Activated T-cell treated with anti-CD3 and anti-CD28 coated beads for 48 hours (primary cell): ENCODE results near the gene GPHB5.
"Not testable (repeated sequence)": the region's sequence is repeated elsewhere in the genome, so short reads cannot be mapped to it uniquely, and the experiment has no call there.

Source experiments
- DNase-seq: peaks from one replicate; pipeline ENCODE4 v3.0.0-alpha.2; 2020; ENCODE audit warnings: low read depth

The GPHB5 gene, protein sequence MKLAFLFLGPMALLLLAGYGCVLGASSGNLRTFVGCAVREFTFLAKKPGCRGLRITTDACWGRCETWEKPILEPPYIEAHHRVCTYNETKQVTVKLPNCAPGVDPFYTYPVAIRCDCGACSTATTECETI

DNA sequence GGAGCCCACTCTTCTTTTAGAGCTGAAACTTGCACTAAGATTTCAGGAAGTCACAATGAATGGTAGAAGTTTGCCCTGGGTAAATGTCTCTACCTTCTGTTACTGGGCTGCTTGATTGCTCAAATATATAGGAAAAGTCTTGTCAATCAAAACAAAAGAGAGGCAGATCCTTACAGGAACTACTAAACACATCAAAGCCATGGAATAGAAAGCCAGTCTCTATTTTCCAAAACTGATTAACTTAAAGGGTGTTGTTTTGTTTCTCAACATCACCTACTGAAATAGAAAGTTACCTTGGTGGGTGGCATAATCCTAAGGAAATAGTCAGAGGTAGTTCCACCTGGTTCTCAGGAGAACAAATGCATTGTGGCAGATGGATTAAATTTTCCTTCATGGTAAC is at the start of gene GPHB5:
TSS of gene GPHB5 (minus strand) at position 101 of the 400 bp plus-strand sequence. CDS start 1,086 bp downstream, outside the sequence.
- no peak for DNase-seq

DNA sequence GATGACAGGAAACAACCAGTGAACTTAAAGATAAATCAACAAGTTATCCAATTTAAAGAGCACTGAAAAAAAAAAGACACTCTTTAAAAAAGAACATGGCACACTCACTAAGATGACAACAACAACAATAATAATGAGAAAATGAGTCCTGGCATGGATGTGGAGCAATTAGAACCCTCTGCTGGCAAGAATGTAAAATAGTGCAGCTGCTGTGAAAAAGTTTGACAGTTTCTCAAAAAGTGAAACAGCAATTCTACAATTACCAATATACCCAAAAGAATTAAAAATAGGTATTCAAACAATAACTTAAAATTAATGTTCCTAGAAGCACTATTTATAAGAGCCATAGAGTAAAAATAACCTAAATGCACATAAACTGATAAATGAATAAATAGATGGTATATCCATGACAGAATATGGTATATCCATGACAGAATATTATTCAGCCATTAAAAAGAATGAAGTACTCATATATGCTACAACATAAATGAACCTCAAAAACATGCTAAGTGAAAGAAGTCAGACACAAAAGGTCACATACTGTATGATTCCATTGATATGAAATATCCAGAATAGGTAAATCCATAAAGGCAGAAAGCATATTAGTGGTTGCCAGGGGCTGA is 49.1 kb upstream of the GPHB5 start:
- no peak for DNase-seq

DNA sequence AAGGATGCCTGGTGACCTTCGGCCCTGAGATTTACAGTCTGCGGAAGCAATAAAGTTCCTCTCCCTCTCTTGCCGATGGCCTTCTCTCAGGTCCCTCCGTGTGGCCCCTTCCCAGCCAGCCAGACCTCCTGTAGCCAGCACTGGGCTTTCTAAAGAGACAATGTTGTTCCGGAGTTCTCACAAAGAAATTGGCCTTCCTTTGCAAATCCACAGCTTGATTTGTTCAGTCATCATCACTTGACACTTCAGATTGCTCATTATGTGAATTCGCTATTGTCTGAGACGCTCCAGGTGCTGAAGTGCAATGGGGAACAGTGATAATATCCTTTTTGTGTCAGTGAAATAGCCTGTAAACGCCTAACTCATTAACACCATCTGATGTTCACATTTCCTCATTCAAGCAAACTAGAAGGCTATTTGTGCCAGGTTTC is 43.7 kb upstream of the GPHB5 start:
- no peak for DNase-seq

DNA sequence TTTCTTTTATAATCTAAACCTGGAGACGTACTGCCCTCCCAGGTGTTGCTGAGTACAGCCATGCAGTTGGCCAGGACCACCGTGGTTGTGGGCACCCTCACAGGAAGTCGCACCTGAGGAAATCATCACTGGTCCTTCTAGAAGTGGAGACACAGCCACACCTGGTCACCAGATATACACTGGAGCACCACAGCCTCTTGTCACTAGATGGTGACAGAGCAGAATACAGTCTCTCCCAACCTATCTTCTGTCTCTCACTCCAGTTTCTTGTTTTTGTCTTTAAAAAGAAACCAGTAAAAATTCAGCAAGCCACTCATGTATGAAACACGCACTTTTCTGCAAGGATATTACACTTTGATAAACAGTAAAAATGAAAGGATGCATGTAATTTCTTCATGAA is 43.1 kb upstream of the GPHB5 start:
- no peak for DNase-seq

DNA sequence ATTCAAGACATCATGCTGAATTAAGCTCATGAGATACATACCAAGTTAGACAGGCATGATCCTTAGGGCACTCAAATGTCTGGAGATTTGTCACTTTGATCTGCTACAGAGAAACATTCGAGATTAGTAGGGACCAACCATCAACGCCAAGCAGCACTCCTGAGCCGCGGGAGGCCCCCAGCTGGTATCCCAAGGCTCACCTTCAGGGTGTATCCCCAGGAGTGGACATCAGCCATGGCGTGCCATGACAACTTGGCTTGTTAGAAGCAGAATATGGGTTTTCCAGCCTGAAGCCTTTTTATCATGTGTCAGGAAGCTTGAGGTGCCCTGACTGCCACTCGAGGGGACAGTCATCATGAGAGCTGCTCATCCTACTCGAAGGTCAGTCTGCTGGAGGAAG is 39.1 kb upstream of the GPHB5 start:
- no peak for DNase-seq

DNA sequence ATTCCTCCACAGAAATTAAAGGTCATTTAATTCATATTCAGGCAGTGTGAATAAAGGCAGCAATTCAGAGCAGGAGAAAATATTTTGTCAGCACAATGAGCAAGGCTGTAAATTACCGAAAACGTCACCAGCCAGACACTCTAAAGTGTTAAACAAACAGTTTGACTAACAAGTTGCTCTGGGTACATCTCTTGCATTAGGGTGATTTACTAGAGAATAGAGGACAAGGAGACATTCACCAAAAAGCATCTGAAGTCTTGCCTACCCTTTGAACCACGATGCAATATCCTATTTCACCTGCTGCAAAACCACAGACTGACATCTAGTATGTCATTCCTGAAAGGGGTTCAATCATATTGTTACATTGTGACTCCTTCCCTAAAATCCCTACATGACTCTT is 27.1 kb upstream of the GPHB5 start:
- DNase-seq: no peak

DNA sequence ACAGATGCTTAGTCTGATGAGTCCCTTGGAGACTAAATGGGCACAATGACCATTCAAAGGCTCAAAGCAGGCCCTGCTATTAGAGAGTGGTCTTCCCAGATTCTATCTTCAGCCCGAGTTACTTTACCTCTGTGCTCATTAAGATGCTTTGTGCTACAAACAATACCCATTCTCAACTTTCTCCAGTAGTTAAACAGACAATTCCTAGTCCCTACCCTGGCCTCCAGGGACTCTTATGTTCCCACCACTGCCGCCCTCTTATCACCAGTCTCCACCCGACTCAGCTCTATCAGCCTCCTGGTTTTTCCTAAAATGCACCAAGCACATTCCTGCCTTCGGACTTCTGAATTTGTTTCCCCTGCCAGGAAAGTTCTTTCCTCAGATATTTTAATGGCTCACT is 25.6 kb upstream of the GPHB5 start:
- DNase-seq: no peak

DNA sequence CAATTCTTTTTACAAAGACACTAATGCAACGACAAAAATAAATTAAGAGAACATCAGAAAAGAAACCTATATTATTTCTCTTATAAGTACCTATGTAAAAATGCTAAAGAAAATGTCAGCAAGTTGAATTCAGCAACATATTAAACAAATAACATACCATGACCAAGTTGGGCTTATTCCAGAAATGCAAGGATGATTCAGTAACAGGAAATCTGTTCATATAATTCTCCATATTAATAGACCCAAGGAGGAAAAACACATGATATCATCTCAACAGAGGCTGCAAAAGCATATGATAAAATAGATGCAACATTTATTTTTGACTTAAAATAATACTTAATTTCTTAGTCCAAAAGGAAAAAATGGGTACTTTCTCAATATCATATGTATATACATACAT is 25.1 kb upstream of the GPHB5 start:
- DNase-seq: no peak

DNA sequence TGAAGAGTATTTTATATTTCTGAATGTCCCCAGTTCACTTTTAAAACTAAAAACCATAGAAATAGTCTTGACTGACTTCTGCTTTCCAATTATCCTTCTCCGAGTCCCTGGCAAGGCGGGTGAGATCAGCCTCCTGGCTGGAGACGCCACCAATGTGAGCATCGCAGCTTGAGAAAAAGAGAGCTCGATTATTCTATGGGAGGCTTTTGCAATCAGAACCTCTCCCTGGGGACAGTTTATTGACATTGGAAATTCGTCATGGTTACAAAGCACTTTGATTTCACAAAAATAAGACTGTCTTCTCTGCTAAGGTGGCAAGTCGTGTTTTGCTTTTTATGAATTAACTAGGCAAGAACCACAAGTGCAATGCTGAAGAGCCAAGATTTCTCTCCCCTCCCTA is 23.6 kb upstream of the GPHB5 start:
- no peak for DNase-seq

DNA sequence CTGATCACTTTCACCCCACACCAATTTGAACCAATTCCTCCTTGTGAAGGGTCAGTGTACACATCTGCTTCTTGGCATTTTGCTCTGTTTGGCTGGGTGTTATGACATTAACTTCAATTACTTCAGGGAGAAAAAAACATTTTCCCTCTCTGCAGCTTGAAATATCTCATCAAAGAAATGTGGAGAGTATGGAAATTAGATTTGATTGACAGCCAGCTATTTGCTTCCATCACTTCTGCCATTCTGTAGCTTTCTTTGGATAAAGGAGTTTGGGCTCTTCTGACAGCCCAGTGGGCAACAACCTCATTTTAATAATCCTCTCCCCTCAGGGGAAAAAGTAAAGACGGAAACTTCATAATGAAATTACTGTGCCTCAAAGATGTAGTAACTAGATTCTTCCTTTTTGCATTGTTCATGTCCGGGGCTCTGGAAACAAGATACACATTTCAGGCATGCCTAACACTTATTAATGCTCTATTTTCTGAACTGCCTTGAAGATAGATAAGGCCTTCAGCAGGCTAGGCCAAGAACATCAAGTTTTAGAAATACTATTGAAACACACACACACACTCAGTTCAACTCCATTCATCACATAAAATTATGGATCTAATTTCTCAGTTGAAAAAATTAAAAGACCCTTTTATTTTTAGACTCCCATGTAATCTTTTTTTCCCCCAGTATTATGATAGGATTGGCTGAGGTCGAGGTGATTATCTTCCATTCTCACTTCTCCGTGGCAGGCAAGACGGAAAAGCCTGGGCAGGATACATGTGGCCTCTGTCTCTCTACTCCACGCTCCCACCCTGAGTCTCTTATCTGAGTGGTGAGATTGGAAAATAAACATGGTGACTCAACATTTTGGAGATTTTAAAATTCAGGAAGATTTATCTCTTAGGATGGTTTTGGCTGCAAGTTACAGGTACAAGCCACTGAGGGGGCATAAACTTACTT is 10.3 kb upstream of the GPHB5 start:
- no peak for DNase-seq

DNA sequence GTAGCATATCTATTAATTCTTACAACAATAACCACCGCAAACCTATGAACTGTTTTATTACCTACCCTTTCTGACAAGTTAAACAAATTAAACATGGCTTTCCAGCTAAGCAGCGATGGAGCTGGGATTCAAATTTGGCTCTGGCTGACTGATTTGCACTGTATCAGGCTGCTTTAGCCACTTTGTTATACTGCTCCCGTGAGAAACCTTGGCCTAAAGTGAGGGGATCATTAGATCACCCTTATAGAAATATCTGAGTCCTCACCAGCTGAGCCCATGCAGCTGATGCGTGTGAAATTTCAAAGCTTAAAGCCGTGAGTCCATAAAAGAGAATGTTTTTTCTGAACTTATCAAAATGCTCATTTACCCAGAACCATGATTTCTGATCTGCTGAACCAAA is 8.1 kb upstream of the GPHB5 start:
- no peak for DNase-seq

DNA sequence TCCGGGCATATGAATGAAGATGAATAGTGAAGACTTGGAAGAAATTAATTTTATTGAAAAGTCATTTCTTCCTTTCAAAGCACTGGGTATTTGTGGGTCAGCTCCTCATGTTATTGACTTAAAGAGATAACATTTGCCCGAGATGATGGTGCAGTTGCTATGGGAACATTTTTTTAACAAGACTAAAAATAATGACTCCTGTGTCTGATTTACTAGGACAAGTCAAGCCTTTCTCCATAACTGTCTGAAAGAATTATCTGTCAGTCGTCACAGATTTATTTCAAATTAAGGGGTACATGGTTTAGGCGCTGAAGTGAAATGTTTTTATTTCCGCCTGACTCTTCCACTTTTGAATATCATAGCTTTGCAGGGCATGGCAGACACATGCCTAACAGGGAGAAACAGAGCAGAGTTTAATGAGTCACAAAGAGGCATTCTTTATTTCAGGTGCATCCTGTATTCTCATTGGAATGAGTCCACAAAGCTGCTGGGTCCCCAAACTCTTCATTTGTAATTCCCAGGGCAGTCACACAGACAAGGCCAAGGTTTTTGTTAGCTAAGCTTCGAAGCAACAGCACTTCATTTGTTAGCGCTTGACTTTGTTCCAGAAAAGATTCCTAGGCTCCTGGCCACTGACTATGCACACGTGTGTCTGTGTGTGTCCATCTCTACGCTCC is 4.3 kb upstream of the GPHB5 start:
- DNase-seq: no peak

DNA sequence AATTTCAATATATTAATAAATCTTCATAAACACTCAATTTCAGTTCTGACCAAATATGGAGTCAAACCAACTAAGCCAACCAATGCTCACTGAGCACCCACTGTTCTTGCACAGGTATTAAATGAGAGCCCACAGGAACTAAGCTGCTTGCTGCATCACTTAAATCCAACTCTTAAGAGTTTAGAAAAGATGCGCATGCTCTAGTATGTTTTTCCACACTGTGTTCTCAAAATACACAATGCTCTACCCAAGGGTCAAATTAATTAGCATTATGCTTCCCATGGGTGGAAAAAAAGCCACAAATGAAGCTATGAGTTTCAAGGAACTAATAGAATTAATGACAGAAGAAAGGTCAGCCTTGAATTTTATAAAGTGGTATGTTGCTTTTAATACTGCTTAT is 3.7 kb upstream of the GPHB5 start:
- DNase-seq: no peak

DNA sequence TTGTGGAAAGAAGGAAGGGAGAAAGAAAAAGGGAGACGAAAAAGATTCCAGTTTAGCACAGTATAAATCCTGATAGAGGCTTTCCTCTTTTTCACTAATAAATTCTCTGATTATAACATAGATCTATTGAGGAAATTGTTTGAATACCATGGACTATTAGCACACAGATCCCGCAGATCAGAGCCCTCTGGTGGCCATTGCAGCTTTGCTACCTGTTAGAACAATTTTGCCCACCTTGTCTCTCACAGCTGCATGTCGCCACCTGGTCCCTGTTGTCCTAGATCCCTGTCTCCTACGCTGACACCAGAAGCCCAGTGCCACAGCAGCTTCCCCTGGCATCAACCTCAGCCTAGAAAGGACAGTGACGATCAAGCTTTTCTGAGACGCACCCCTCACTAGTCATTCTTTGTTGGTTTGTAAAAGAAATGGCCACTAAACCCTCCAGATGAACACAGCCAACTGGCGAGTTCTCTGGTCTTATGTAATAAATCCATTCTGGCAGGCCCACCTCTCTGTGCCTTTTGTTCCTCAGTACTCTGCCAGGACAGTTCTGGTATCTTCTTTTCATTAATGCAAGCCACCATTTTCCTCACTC is 9.9 kb downstream of the GPHB5 start:
- DNase-seq: no peak

DNA sequence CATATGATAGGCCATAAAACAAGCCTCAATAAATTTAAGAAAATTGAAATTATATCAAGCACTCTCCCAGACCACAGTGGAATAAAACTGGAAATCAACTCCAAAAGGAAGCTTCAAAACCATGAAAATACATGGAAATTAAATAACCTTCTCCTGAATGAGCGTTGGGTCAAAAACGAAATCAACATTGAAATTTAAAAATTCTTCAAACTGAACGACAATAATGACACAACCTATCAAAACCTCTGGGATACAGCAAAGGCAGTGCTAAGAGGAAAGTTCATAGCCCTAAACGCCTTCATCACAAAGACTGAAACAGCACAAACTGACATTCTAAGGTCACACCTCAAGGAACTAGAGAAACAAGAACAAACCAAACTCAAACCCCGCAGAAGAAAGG is 14.3 kb downstream of the GPHB5 start:
- DNase-seq: not testable (repeated sequence)

DNA sequence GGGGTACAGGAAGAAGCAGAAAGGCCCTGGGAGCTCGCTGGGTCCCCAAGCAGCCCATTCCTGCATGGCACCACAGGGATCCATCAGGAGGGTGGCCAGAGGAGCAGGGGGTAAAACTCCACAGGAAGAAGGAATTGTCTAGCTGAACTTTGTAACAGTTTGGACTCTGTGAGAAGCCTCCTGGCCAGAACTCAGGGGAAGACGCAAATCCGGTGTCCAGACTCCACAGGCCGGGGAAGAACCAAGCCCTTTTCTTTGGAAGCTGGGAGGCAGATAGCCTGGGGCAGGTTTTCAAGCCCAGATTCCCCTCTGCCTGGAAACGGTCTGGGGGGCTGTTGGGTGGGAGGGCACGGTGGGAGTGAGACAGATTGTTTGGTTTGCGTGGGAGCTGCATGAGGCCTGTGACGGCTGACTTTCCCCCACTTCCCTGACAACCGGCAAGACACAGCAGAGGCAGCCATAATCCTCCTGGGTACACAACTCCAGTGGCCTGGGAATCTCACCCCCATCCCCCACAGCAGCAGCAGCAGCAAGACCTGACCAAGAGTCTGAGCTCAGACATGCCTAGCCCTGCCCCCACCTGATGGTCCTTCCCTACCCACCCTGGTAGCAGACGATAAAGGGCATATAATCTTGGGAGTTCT is 16.7 kb downstream of the GPHB5 start:
- DNase-seq: no peak

DNA sequence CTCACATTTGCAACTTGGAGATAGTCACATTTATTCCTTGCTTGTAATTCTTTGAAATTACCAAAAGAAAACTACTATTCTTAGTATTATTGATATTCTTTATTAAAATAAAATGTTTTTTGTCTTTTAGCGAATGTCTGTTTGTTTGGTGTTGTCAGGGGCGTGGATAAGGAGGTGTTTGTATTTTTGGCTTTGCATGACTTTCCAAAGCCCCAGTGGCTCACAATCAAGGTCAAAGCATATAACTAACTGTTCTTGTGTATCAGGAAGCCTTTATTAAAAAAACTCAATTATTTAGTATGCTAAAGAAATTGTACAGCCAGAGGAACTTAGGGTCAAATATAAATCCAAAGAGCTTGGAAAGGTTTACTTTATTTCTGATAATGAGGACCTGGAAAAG is 17.9 kb downstream of the GPHB5 start:
- DNase-seq: no peak

DNA sequence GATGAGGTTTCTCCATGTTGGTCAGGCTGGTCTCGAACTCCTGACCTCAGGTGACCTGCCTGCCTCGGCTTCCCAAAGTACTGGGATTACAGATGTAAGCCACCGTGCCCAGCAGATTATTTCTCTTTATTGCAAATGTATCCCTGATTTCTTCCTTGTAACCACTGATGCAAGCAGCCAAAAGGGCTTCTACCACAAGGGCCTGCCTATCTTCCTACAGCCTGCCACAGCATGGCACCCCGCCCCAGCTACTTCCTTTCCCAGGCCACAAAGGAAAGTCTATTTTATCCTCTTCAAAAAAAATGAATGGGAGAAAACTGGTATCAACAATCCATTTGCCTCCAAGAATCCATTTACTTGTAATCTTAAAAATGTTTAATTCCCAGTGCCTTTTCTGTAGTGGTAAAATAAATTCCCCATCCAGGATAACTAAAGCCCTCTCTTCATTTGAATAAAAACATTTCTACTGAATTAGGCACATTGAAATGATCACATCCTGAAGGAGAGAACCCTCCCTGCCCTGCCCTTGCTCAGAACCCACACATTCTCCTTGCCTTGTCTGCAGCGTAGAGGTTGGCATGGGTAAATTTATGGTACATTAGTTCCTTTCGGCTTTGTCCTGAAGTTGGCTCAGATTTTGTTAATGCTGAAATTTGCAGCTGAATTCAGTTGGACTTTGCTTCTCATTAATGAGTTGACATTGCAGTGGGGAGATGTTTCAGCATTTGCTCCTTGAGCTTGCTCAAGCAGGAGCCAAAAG is 19.2 kb downstream of the GPHB5 start:
- DNase-seq: no peak

DNA sequence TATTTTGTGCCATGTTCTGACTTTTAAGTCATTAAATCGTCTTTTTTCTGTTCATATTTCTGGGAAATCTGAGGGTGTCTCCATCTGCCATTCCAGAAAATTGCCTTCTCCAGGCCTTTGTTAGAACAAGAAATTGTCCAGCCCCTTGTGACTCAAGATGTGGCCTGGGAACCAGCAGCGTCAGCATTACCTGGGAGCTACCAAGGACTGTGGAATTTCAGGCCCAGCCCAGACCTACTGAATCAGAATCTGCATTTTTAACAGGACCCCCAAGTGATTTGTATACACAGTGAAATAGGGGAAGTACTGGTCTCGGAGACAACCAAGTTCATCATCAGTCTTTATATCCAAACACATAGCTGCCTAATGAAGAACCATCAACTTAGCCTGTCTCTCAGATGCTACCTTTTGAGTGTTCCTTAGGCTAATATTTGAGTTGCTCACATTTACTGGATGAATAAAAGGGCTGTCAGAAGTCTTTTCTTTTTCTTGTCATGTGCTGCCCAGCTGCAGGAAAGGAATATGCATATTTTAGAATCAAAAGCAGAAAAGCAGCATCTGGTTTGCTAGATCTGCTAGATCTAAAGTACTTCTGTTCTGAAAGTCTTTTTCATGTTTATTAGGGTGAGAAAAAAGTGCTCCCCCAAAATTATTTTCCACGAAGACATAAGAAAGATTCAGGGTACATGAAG is 21.2 kb downstream of the GPHB5 start:
- DNase-seq: no peak

DNA sequence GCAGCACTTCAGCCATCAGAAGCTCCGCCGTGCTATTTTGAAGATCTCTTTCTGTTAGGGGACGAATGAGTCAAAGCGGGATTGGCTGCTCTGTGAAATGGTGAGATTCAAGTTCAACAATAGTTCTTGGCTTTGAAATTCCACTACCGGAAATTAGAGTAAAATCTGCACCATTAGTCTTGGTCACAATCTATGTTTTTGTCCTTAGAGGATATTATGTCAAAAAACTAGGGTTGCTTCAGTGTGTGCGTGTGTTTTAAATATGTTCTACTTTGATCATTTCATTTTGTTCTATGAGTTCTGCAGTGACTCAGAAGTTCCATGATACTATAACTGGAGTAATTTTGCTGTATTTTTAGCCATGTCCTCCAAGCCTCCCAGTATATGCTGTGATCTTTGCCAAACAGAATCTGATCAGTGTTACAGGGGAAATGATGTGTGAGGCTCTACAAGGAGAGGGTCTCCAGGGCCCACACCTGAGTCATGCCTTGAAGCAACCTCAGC is 22.6 kb downstream of the GPHB5 start:
- DNase-seq: no peak
